Activated T-cell treated with anti-CD3 and anti-CD28 coated beads, Interleukin-2, amount 50 U/mL, for 24 hours (primary cell): ENCODE data around the gene TM2D3.

ENCODE experiments used
- DNase-seq: peaks from one replicate; pipeline ENCODE4 v3.0.0-alpha.2; 2020
- H3K27ac Mint-ChIP-seq: 2 replicates; pipeline ENCODE4 v1.8.0; 2020; ENCODE audit warnings: mild to moderate bottlenecking, mixed read lengths
- H3K27me3 Mint-ChIP-seq: 2 replicates; pipeline ENCODE4 v1.8.0; 2020; ENCODE audit warnings: mixed read lengths
- H3K36me3 Mint-ChIP-seq: 2 replicates; pipeline ENCODE4 v1.8.0; 2020; ENCODE audit warnings: low read depth, mixed read lengths
- H3K4me1 Mint-ChIP-seq: 2 replicates; pipeline ENCODE4 v1.8.0; 2020; ENCODE audit warnings: low read depth, mixed read lengths
- H3K4me3 Mint-ChIP-seq: 2 replicates; pipeline ENCODE4 v1.8.0; 2020; ENCODE audit warnings: mild to moderate bottlenecking, moderate library complexity, mixed read lengths
- H3K9me3 Mint-ChIP-seq: 2 replicates; pipeline ENCODE4 v1.8.0; 2020; ENCODE audit warnings: mixed read lengths

TM2D3 gene

GRCh38 chr15:101623367-101624304 is 28.5 kb downstream of the TM2D3 start:
- no peak overlapping the region for H3K4me3 Mint-ChIP-seq
- H3K27ac Mint-ChIP-seq = no peak overlapping the region
- peaks cover 66% of the 10 kb centered on the region for H3K36me3 Mint-ChIP-seq
- H3K27me3 Mint-ChIP-seq = no peaks in the 10 kb centered on the region
- H3K9me3 Mint-ChIP-seq = no peaks in the 10 kb centered on the region
- H3K4me1 Mint-ChIP-seq = peaks cover 40% of the 10 kb centered on the region
- no peak for DNase-seq

GRCh38 chr15:101621961-101622360 is 30.2 kb downstream of the TM2D3 start:
- DNase-seq = no peak
- no peaks in the 10 kb centered on the region for H3K27me3 Mint-ChIP-seq
- peaks cover 40% of the 10 kb centered on the region for H3K4me1 Mint-ChIP-seq
- no peak overlapping the region for H3K27ac Mint-ChIP-seq
- peaks cover 76% of the 10 kb centered on the region for H3K36me3 Mint-ChIP-seq
- no peaks in the 10 kb centered on the region for H3K9me3 Mint-ChIP-seq
- H3K4me3 Mint-ChIP-seq = no peak overlapping the region

- Mint-ChIP-seq H3K4me1 (peaks cover 34% of the 10 kb centered on the region), H3K4me3 (no peak overlapping the region), H3K9me3 (no peaks in the 10 kb centered on the region), H3K27ac (no peak overlapping the region), H3K27me3 (no peaks in the 10 kb centered on the region), H3K36me3 (peaks cover 67% of the 10 kb centered on the region)
- no peak for DNase-seq
Measured at GRCh38 chr15:101620671-101621070, 31.5 kb downstream of the TM2D3 start.

- peaks cover 27% of the 10 kb centered on the region for H3K4me1 Mint-ChIP-seq
- peaks cover 56% of the 10 kb centered on the region for H3K36me3 Mint-ChIP-seq
- H3K9me3 Mint-ChIP-seq = no peaks in the 10 kb centered on the region
- DNase-seq = no peak
- no peak overlapping the region for H3K27ac Mint-ChIP-seq
- no peaks in the 10 kb centered on the region for H3K27me3 Mint-ChIP-seq
- no peak overlapping the region for H3K4me3 Mint-ChIP-seq
Measured at GRCh38 chr15:101619615-101619865, 32.6 kb downstream of the TM2D3 start.

- Mint-ChIP-seq H3K9me3 (no peaks in the 10 kb centered on the region), H3K27ac (no peak overlapping the region), H3K36me3 (peaks cover 51% of the 10 kb centered on the region), H3K27me3 (no peaks in the 10 kb centered on the region), H3K4me3 (no peak overlapping the region), H3K4me1 (peaks cover 23% of the 10 kb centered on the region)
- DNase-seq = no peak
Measured at GRCh38 chr15:101618851-101619614, 33.1 kb downstream of the TM2D3 start.

- H3K4me3 Mint-ChIP-seq = no peak overlapping the region
- no peaks in the 10 kb centered on the region for H3K9me3 Mint-ChIP-seq
- peaks cover 43% of the 10 kb centered on the region for H3K36me3 Mint-ChIP-seq
- peaks cover 15% of the 10 kb centered on the region for H3K4me1 Mint-ChIP-seq
- DNase-seq = no peak
- no peak overlapping the region for H3K27ac Mint-ChIP-seq
- no peaks in the 10 kb centered on the region for H3K27me3 Mint-ChIP-seq
Measured at GRCh38 chr15:101618076-101618475, 34.1 kb downstream of the TM2D3 start.

- Mint-ChIP-seq H3K27me3 (no peaks in the 10 kb centered on the region), H3K27ac (no peak overlapping the region), H3K4me3 (no peak overlapping the region), H3K9me3 (no peaks in the 10 kb centered on the region), H3K4me1 (peaks cover 13% of the 10 kb centered on the region), H3K36me3 (peaks cover 39% of the 10 kb centered on the region)
- no peak for DNase-seq
Measured at GRCh38 chr15:101617390-101617965, 34.7 kb downstream of the TM2D3 start.

GRCh38 chr15:101615986-101616848 is 36.0 kb downstream of the TM2D3 start:
- Mint-ChIP-seq H3K4me1 (peaks cover 3% of the 10 kb centered on the region), H3K4me3 (no peak overlapping the region), H3K27ac (no peak overlapping the region), H3K36me3 (peaks cover 30% of the 10 kb centered on the region), H3K27me3 (no peaks in the 10 kb centered on the region), H3K9me3 (no peaks in the 10 kb centered on the region)
- DNase-seq = no peak

GRCh38 chr15:101615414-101615985 is 36.7 kb downstream of the TM2D3 start:
- DNase-seq = no peak
- Mint-ChIP-seq H3K36me3 (peaks cover 23% of the 10 kb centered on the region), H3K9me3 (no peaks in the 10 kb centered on the region), H3K4me3 (no peak overlapping the region), H3K27ac (no peak overlapping the region), H3K4me1 (no peaks in the 10 kb centered on the region), H3K27me3 (no peaks in the 10 kb centered on the region)

GRCh38 chr15:101614761-101615160 is 37.4 kb downstream of the TM2D3 start:
- no peaks in the 10 kb centered on the region for H3K4me1 Mint-ChIP-seq
- H3K36me3 Mint-ChIP-seq = peaks cover 16% of the 10 kb centered on the region
- no peak for DNase-seq
- no peaks in the 10 kb centered on the region for H3K9me3 Mint-ChIP-seq
- H3K27ac Mint-ChIP-seq = no peak overlapping the region
- no peak overlapping the region for H3K4me3 Mint-ChIP-seq
- no peaks in the 10 kb centered on the region for H3K27me3 Mint-ChIP-seq

- no peaks in the 10 kb centered on the region for H3K4me1 Mint-ChIP-seq
- no peak overlapping the region for H3K4me3 Mint-ChIP-seq
- H3K27me3 Mint-ChIP-seq = no peaks in the 10 kb centered on the region
- no peaks in the 10 kb centered on the region for H3K9me3 Mint-ChIP-seq
- no peak for DNase-seq
- peaks cover 12% of the 10 kb centered on the region for H3K36me3 Mint-ChIP-seq
- no peak overlapping the region for H3K27ac Mint-ChIP-seq
Measured at GRCh38 chr15:101614001-101614585, 38.1 kb downstream of the TM2D3 start.

- H3K36me3 Mint-ChIP-seq = peaks cover 8% of the 10 kb centered on the region
- no peaks in the 10 kb centered on the region for H3K4me1 Mint-ChIP-seq
- no peaks in the 10 kb centered on the region for H3K9me3 Mint-ChIP-seq
- no peak overlapping the region for H3K4me3 Mint-ChIP-seq
- H3K27me3 Mint-ChIP-seq = no peaks in the 10 kb centered on the region
- no peak for DNase-seq
- H3K27ac Mint-ChIP-seq = no peak overlapping the region
Measured at GRCh38 chr15:101613130-101614000, 38.8 kb downstream of the TM2D3 start.

GRCh38 chr15:101612676-101613075 is 39.5 kb downstream of the TM2D3 start:
- Mint-ChIP-seq H3K4me3 (no peak overlapping the region), H3K9me3 (no peaks in the 10 kb centered on the region), H3K36me3 (peaks cover 4% of the 10 kb centered on the region), H3K27me3 (no peaks in the 10 kb centered on the region), H3K27ac (no peak overlapping the region), H3K4me1 (no peaks in the 10 kb centered on the region)
- DNase-seq = no peak
